SU-DHL-6 (cell line): ENCODE results near the gene SDK1.

Source experiments
- H2AFZ ChIP-seq: fragments of 200-600 bp; sonication (generic); 2 replicates; pipeline ENCODE4 v1.6.1; 2014; ENCODE audit warnings: low read depth, mild to moderate bottlenecking, moderate library complexity, mixed read lengths, antibody characterized with exemption, low read length; ENCODE audit not compliant: severe bottlenecking
- H3F3A ChIP-seq: fragments of 200-600 bp; shearing (Covaris generic); 2 replicates; pipeline ENCODE4 v1.6.0; 2016; ENCODE audit warnings: antibody characterized with exemption, mild to moderate bottlenecking; ENCODE audit not compliant: insufficient read depth
- H3K27ac ChIP-seq: fragments of 200-600 bp; sonication (generic); 2 replicates; pipeline ENCODE4 v1.5.1; 2016; ENCODE audit warnings: low read depth, mild to moderate bottlenecking, low read length, moderate library complexity, mixed read lengths
- H3K27me3 ChIP-seq: fragments of 200-600 bp; sonication (generic), shearing (Covaris generic); 2 replicates; pipeline ENCODE4 v1.6.0; 2014; ENCODE audit warnings: mild to moderate bottlenecking, low read length
- H3K36me3 ChIP-seq: fragments of 200-600 bp; sonication (generic); 2 replicates; pipeline ENCODE4 v1.6.1; 2014; ENCODE audit warnings: mild to moderate bottlenecking, low read length, mixed read lengths
- H3K4me2 ChIP-seq: fragments of 300-600, 200-600 bp; shearing (Covaris generic), sonication (generic); 2 replicates; pipeline ENCODE4 v1.6.0; 2014; ENCODE audit warnings: low read length, low read depth, mild to moderate bottlenecking; ENCODE audit not compliant: poor library complexity, severe bottlenecking
- H3K4me3 ChIP-seq: fragments of 200-600 bp; sonication (generic); 2 replicates; pipeline ENCODE4 v1.5.1; 2014; ENCODE audit warnings: antibody characterized with exemption, low read length, mild to moderate bottlenecking, mixed read lengths; ENCODE audit not compliant: insufficient read depth, poor library complexity, severe bottlenecking
- H3K79me2 ChIP-seq: fragments of 200-600 bp; sonication (generic); 2 replicates; pipeline ENCODE4 v1.6.1; 2014; ENCODE audit warnings: mild to moderate bottlenecking, low read length, moderate library complexity; ENCODE audit not compliant: insufficient read depth
- H3K9ac ChIP-seq: fragments of 200-600 bp; sonication (generic); 2 replicates; pipeline ENCODE4 v1.7.0; 2014; ENCODE audit warnings: mild to moderate bottlenecking, low read length
- H3K9me2 ChIP-seq: fragments of 200-600 bp; sonication (generic); replicated peaks from 2 replicates; pipeline ENCODE4 v1.6.1; 2014; ENCODE audit warnings: low read length; ENCODE audit not compliant: insufficient read depth
- H3K9me3 ChIP-seq: fragments of 200-600 bp; sonication (generic); 2 replicates; pipeline ENCODE4 v1.6.1; 2014; ENCODE audit warnings: low read length, mixed read lengths; ENCODE audit not compliant: insufficient read depth
- H4K20me1 ChIP-seq: fragments of 200-600 bp; sonication (generic); 2 replicates; pipeline ENCODE4 v1.6.1; 2014; ENCODE audit warnings: low read depth, mild to moderate bottlenecking, antibody characterized with exemption, low read length, moderate library complexity, mixed read lengths
- EZH2phosphoT487 ChIP-seq: fragments of 200-600 bp; sonication (generic), shearing (Covaris generic); conservative IDR thresholded peaks from 2 replicates; pipeline ENCODE4 v1.6.1; 2018; ENCODE audit warnings: mild to moderate bottlenecking, antibody characterized with exemption, low read length, moderate library complexity, mixed read lengths
- TF ChIP-seq, protein P1 (sequence below): fragments of 200-600 bp; sonication (generic); IDR thresholded peaks from one replicate; pipeline ENCODE4 v1.5.1; 2017; ENCODE audit warnings: antibody characterized with exemption, mild to moderate bottlenecking, low read length, moderate library complexity; ENCODE audit not compliant: insufficient read depth, poor library complexity, severe bottlenecking

Gene SDK1

DNA sequence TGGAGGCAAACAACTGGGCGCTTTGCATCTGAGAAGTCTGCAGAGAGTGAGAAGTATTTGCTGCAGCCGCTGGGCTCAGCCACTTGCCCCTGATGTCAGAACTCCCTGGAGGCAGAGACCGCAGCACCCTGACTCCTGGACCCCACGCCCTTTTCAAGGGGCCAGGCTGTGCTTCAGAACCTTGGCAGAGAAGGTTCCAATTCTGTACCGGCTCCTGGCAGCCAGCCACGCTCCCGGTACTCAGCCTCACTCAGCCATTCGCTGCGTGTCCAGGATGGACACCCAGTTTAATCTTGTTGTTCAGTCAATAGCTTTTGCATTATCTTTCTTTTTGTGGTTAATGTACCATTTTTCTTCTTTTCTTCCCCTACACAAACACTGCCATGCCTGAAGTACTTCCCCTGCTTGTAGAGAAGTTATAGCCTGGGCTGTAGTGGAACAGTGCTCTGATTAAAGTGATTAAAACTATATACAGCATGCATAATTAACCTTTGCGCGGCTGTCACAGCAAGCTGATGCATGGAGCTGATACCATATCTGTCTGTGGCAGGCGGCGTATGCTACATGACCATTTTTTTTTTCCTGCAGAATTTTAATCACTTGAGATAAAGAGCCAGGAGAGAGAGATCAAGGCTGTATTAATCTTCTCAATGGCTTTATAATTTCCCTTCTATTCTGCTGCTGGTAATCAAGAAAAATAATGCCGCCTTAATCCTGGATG lies 578.5 kb downstream of the SDK1 start:
- H2AFZ ChIP-seq, result no peak overlapping the region
- no peak overlapping the region for H3K9ac ChIP-seq
- no peaks in the 10 kb centered on the region for H4K20me1 ChIP-seq
- H3K9me2 ChIP-seq, result no peaks in the 10 kb centered on the region
- no peaks in the 10 kb centered on the region for H3K36me3 ChIP-seq
- H3K4me2 ChIP-seq, result no peak overlapping the region
- no peaks in the 10 kb centered on the region for H3K9me3 ChIP-seq
- no peak overlapping the region for H3K4me3 ChIP-seq
- H3K27me3 ChIP-seq, result no peaks in the 10 kb centered on the region
- TF ChIP-seq, protein P1, sequence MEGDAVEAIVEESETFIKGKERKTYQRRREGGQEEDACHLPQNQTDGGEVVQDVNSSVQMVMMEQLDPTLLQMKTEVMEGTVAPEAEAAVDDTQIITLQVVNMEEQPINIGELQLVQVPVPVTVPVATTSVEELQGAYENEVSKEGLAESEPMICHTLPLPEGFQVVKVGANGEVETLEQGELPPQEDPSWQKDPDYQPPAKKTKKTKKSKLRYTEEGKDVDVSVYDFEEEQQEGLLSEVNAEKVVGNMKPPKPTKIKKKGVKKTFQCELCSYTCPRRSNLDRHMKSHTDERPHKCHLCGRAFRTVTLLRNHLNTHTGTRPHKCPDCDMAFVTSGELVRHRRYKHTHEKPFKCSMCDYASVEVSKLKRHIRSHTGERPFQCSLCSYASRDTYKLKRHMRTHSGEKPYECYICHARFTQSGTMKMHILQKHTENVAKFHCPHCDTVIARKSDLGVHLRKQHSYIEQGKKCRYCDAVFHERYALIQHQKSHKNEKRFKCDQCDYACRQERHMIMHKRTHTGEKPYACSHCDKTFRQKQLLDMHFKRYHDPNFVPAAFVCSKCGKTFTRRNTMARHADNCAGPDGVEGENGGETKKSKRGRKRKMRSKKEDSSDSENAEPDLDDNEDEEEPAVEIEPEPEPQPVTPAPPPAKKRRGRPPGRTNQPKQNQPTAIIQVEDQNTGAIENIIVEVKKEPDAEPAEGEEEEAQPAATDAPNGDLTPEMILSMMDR, result no peak
- no peak for TF ChIP-seq EZH2phosphoT487
- H3F3A ChIP-seq, result no peaks in the 10 kb centered on the region
- no peak overlapping the region for H3K27ac ChIP-seq
- H3K79me2 ChIP-seq, result no peaks in the 10 kb centered on the region

DNA sequence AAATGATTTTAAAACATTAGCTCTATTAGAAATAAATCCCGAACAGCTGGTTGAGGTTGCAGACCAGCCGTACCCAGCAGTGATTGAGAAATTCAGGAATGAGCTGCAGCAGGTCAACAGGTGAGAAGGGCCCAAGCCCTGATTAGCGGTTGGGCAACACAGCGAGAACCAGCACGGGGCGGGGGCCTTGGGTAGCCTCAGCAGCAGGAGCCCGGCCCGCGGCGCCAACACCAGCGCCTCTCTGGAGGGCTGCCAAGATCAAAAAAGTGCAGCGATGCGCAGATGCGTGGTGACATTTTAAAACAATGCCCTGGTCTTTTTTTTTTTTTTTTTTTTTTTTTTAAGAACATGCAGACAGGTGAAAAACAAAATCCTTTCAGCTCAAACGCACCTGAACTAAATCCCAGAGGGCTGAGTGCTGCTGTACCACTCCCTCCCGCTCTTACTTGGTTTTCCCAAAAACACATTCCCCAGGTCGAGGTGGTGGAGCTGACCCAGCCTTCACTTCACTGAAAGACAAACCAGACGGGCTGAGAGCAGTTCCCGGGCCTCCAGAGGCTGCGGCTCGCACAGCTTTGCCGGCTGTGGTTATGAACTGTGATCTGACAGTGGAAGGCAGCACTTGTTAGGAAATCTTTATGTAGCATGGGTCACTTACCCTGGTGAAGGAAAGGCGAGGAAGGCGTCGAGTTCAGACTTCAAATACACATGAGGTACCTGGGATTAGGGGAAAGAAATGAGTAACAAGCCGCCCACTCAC lies 579.4 kb downstream of the SDK1 start:
- Histone ChIP-seq H3K9me2 (no peaks in the 10 kb centered on the region), H2AFZ (no peak overlapping the region), H3K79me2 (no peaks in the 10 kb centered on the region), H3K27me3 (no peaks in the 10 kb centered on the region), H3F3A (no peaks in the 10 kb centered on the region), H4K20me1 (no peaks in the 10 kb centered on the region), H3K9me3 (no peaks in the 10 kb centered on the region), H3K36me3 (no peaks in the 10 kb centered on the region), H3K27ac (no peak overlapping the region), H3K4me2 (no peak overlapping the region), H3K9ac (no peak overlapping the region), H3K4me3 (no peak overlapping the region)
- TF ChIP-seq, protein P1, result no peak
- TF ChIP-seq EZH2phosphoT487, result no peak

DNA sequence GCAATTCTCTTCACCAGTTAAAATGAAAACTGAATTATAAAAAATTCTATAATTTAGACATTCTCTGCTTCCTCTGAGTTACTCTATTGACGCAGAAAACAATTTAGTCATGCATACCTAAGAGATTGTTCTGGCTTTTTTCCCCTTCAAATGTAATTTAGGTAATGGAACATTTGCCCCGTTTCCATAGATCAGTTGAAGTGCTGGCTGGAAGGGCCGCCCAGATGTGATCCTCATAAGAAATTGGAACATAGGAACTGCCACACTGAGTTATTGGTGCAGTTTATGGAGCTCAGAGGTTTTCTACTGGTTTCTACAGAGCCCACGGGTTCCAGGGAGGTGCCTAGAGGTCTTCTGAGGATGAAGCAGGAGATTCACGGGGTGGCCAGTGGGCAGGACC lies 581.7 kb downstream of the SDK1 start:
- Histone ChIP-seq H3K4me2 (no peak overlapping the region), H3K27me3 (no peaks in the 10 kb centered on the region), H3K79me2 (no peaks in the 10 kb centered on the region), H4K20me1 (no peaks in the 10 kb centered on the region), H3K9me3 (no peaks in the 10 kb centered on the region), H3K4me3 (no peak overlapping the region), H3K27ac (no peak overlapping the region), H3K9me2 (no peaks in the 10 kb centered on the region), H2AFZ (no peak overlapping the region), H3K36me3 (no peaks in the 10 kb centered on the region), H3K9ac (no peak overlapping the region), H3F3A (no peaks in the 10 kb centered on the region)
- TF ChIP-seq, protein P1, result no peak
